HFF-Myc (cell line): ENCODE results near the gene ERCC1.

Source experiments
- DNase-seq: peaks from one replicate; pipeline ENCODE4 v3.0.0-alpha.2; 2011; ENCODE audit warnings: low read depth; ENCODE audit errors: extremely low read depth
- H3K4me3 ChIP-seq: replicated peaks from 2 replicates; pipeline ENCODE4 v1.5.1; 2011; ENCODE audit warnings: low read depth, mild to moderate bottlenecking, control low read depth, low read length
- CTCF ChIP-seq: IDR thresholded peaks from 2 replicates; pipeline ENCODE4 v1.5.1; 2012; ENCODE audit warnings: mild to moderate bottlenecking, low read depth, low read length, control low read depth; ENCODE audit errors: missing control alignments

ERCC1 gene

GRCh38 chr19:45395821-45396617, 27.7 kb downstream of the ERCC1 start:
- no peak for DNase-seq
- no peak overlapping the region for H3K4me3 ChIP-seq
- no peak for TF ChIP-seq CTCF

GRCh38 chr19:45391871-45392665, 31.6 kb downstream of the ERCC1 start:
- DNase-seq, result no peak
- TF ChIP-seq CTCF, result no peak
- H3K4me3 ChIP-seq, result no peak overlapping the region

GRCh38 chr19:45391346-45391745, 32.4 kb downstream of the ERCC1 start:
- no peak for TF ChIP-seq CTCF
- no peak for DNase-seq
- H3K4me3 ChIP-seq, result no peak overlapping the region

GRCh38 chr19:45385392-45386221, 38.1 kb downstream of the ERCC1 start:
- no peak for TF ChIP-seq CTCF
- no peak overlapping the region for H3K4me3 ChIP-seq
- DNase-seq, result no peak

- no peak overlapping the region for H3K4me3 ChIP-seq
- no peak for TF ChIP-seq CTCF
- DNase-seq, result no peak
Measured at GRCh38 chr19:45382426-45382825, 41.3 kb downstream of the ERCC1 start.

GRCh38 chr19:45380107-45380506, 43.6 kb downstream of the ERCC1 start:
- no peak for DNase-seq
- no peak for TF ChIP-seq CTCF
- no peak overlapping the region for H3K4me3 ChIP-seq
